HG02973 (cell line): ENCODE results near the gene RFX4.
"Not testable (repeated sequence)": the region's sequence is repeated elsewhere in the genome, so short reads cannot be mapped to it uniquely, and the experiment has no call there.

Experiments
- ATAC-seq: cut with Tn5 transposase; IDR thresholded peaks from one replicate; pipeline ENCODE4 v1.9.1; 2021; ENCODE audit warnings: moderate library complexity; ENCODE audit not compliant: unreplicated experiment

Gene RFX4

DNA sequence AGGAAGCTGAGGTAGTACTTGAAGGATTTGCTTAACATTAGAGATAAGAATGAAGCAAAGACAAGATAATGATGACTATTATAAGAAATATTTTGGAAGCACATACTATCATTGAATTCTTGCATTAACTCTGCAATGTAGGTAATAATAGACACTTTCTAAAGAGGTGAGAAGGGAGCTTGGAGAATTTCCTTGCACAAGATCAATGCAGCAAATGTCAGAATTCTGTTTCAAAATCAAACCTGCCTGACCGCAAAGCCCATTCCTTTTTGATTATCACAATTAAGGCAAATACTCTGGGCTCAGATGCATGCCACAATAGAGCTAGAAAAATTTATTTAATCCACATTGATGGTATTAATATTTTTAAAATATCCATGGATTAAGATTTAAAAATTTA, 141.3 kb downstream of the RFX4 start:
- no peak for ATAC-seq

DNA sequence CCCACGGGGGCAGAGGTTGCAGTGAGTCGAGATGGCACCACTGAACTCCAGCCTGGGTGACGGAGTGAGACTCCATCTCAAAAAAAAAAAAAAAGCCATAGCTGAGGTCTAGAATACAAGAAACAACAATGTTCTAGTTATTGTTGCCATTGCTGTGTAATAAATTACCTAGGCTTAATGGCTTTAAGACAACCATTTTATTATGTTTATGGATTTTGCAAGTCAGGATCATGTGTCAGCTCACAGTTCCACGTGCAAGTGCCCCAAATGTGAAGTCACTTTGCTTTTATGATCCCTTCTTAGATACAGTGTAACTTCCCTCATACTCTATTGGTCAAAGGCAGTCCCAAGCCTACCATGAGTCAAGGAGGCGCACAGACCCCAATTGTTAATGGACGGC, 142.1 kb downstream of the RFX4 start:
- ATAC-seq, result no peak

DNA sequence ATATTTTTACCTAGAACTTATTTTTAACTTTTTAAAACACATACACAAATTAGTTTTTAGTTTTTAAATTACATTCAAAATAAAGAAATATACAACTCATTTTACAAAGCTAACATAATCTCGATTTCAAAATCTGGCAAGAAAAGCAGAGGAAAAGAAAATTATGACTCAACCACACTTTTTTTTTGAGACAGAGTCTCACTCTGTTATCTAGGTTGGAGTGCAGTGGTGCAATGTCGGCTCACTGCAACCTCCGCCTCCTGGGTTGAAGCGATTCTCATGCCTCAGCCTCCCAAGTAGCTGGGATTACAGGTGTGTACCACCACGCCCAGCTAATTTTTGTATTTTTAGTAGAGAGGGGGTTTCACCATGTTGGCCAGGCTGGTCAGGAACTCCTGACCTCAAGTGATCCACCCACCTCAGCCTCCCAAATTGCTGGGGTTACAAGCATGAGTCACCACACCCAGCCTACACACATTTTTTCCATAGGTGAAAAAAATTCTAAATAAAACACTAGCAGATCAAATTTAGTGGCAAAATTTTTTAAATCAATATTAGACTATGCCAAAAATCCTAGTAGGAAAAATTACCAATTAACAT, 143.9 kb downstream of the RFX4 start:
- not testable (repeated sequence) for ATAC-seq

DNA sequence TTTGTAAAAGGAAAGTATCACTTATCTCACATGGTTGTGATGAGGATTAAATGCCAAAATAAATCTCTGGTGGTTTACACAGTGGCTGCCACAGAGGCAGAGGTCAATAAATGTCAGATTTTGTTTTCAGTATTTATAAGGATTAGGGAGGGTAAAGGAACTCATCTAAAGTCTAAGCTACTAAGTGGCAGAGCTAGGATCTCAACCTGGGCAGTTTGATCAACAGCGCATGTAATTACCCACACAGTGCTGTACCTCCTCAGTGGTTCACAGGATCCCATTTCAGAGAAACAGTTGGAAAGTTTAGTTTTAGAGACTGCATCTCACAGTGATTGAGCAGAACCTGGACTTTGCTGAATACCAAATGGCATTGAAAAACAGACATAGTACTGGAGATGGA, 146.8 kb downstream of the RFX4 start:
- ATAC-seq, result no peak

DNA sequence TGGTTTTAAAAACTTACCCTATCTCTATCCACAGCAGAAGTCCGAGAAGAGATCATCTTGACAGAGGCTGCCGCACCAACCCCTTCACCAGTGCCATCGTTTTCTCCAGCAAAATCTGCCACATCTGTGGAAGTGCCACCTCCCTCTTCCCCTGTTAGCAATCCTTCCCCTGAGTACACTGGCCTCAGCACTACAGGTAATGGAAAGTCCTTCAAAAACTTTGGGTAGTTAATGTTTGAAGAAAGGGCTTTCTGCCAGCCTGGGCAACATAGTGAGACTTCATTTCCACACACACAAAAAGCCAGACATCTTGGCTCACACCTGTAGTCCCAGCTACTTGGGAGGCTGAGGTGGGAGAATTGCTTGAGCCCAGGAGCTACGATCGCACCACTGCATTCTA, 150.1 kb downstream of the RFX4 start:
- no peak for ATAC-seq

DNA sequence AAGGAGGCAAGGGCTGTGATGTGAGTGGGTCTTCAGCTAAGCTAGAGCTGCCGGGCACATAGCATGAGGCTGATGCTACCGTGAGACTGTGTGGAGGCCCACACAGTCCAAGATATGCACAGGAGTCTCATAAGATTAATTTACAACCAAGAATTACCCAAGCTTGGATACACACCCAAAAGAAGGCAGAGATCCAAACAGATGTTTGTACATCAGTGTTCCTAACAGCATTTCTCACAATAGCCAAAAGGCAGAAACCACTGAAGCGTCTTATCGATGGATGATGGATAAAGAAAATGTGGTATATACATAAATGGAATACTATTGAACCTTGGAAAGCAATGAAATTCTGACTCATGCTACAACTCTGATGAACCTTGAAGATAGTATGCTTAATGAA, 150.9 kb downstream of the RFX4 start:
- no peak for ATAC-seq

DNA sequence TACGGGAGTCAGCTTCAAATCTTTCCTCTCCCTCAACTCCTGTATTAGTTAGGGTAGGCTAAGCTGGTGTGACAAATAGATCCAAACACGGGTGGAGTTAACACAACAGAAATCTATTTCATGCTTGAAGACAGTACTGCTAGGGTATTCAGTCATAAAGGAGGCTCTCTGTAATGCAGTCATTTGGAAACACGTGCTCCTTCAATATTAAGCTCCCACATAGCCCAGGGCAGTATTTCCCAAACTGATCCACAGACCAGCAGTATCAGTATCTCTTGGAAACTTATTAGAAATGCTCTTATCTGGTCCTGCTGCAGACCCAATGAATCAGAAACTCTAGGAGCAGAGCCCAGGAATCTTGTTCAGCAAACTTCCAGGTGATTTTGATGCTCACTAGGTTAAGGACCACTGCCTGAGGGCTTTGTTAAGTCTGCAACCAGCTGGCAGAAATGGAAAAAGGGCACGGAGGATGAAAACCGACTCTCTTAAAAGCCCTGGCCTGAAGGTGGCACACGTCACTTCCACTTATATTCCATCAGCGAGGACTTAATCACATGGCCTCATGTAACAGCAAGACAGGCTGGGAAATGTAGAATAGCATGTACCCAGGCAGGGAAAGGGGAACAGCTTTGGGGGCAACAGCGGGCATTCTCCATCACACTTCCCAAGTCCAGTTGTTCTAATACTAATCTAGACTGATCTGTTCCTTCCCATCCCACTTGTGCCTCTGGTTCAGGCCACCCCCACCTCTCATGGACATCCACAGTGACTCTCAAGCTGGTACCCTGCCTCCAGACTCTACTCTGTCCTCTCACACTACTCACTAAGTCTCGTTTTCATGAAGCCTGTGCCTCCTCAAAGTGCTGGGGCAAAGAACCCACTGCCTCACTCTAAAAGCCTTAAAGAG, 153.5 kb downstream of the RFX4 start:
- ATAC-seq, result no peak

DNA sequence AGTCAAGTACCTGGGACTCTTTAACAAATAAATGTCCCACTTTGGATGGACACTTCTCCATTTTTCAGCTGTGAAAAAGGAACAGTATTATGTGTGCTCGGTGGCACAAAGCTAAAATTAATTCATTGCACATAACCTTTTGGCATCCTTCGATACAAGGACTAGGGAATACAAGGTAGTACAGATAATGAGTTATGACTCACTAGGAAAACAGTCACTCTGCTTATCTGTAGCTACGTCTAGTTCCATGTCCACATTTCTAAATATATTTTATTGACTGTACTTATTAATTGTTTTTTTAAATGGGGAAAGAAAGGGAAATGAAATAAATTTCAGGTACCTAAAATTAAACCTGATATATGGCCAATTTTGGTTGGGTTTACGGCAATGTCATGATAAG, 156.5 kb downstream of the RFX4 start:
- no peak for ATAC-seq

DNA sequence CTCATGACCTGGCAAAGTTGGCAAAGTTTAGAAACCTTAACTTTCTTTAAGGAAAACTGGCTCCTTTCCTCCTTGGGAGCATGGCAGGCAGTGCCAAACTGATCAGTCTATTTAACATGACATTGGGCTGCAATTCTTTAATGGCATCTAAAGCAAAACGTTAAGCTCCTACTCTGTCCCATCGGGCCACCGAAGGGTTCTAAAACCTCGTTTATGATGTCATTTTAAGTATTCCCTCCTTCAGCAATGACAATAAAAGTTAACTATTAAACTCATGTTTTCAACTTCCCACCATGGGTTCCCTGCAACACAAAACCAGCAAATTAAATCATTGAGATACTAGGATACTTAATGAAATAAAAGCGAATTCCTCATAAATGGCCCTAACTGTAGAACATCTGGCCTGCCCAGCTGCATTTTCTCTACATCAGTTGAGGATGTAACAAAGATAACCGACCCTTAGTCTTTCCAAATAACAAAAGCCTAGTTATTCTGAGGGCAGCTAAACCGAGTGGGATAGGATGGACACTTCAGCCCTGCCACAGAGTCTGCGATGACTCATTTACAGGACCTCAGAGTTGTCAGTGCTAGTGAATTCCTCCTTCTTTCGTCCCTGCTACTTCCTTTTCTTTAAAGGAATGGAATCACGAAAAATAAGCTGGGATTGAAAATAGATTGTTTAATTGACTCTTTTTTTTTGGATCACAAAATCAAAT, 157.2 kb downstream of the RFX4 start:
- no peak for ATAC-seq

DNA sequence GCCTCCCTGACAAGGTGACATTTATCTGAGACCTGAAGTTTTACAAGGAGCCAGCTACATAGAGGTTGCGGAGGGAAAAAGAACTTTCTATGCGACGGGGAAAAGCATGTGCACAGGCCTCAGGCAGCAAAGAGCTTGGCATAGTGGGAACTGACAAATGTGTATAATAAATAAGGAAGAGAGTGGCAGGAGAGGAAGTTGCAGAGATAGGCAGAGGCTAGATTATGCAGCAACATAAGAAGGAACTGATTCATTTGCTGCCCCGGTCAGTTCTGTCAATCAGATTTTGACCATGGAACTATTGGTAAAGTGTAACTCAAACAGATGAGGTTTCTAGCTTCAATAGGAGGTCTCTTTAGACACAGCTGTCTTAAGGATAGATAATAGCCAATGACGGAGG, 158.0 kb downstream of the RFX4 start:
- ATAC-seq, result no peak

DNA sequence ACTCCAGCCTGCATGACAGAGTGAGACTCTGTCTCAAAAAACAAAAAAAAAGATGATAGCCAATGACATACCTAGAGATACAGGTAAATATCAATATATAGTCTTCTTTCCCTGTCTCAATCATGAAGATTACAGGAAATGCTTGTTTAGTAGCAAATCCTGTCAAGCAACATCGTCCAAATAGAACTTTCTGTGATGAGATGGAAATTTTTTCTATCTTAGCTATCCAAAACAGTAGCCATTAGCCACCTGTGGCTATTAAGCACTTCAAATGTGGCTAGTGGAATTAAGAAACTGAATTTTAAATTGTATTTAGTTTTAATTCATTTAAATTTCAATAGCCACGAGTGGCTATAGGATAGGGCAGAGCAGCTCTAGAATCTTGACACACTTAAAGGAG, 158.4 kb downstream of the RFX4 start:
- ATAC-seq, result no peak

DNA sequence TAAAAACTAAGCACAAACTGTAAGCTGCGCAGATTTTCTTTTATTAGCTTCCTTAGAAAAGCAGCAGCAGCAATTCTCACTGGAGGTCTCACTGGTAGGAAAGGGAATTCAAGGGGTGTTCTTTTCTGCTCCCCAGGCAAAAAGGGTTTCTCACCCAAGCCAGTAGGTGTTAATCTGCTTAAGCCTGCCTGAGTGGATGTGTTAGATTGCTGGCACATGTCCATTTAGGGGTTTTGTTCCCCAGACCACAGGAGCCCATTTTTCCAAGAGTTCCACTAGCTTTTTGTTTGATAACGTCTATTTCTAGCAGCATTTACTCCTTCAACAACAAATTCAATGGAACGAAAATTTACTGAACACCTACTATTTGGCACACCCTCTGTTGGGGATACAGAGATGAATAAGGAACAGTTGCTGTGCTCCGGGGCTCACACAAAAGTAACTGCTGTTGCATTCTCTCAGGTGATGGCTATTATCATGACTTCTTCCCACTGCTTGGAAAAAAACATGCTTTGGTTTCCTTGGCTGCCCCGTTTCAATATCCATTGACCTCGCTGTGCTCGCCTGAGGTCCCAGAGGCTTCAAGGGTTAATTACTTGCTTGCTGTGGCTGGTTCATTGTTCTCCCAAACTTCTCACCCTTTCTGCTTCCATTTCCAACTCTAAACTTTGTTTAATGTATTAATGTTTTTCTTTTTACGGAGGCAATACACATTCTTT, 160.6 kb downstream of the RFX4 start:
- no peak for ATAC-seq

DNA sequence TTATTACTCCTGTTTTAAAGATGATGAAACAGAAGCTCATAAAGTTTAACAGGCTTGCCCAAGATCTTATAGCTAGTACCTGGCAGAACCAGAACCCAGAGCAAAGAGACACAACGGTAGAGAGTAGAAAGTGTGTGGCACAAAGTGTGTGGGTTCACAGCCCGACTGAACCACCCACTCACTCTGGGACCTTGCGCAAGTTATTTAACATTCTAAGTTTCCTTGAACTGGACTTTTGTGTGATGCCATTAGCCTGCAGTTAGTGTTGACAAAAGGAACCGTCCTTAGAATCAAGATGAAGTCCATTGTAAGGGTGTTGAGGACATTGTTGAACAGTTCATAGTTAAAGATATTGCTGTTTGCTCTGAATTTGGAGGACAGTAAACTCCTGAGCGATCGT, 161.8 kb downstream of the RFX4 start:
- ATAC-seq, result no peak

DNA sequence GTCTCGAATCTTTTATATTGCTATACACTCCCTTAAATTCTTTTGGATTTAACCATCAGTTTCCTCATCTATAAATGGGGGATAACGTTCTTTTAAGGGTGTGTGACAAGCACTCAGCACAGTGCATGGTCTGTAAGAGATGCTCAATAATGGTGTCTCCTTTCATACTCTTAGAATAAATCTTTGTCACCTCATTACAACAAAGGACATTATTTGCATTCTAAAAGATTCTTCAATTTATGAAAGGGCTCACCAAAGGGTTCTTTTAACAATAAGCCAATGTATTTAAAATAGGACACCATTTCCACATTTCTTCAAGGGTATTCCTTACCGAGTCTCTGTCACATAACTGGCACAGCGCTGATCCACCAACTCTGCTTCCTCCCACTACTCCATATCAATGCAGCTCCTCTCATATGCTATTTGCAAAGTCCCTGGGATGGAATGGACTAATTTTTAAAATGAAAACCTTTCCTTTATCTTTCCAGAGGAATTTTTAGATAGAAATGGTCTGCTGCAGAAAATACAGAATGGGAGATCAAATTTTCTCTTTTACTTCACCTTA, 162.5 kb downstream of the RFX4 start:
- no peak for ATAC-seq

DNA sequence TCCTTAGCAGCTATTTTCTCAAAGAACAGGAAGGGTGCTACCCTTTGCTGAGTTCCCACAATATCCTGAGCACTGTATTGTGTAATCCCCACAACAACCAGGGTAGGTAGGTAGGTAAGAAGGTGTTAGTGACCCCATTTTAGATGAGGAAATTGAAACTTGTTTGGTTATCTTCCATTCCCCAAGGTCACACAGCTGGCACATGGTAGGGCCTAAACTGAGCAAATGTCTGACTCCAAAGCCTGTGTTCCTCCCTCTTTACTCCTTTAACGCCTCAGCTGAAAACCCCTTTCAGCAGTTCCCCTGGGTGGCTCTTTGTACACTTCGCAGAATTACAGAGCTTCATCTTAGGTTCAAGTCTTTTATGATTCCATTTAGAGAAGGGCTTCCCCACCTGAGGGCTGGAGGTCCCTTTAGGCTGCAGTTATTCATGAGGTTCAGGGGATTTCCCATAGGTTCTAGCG, 165.2 kb downstream of the RFX4 start:
- no peak for ATAC-seq

DNA sequence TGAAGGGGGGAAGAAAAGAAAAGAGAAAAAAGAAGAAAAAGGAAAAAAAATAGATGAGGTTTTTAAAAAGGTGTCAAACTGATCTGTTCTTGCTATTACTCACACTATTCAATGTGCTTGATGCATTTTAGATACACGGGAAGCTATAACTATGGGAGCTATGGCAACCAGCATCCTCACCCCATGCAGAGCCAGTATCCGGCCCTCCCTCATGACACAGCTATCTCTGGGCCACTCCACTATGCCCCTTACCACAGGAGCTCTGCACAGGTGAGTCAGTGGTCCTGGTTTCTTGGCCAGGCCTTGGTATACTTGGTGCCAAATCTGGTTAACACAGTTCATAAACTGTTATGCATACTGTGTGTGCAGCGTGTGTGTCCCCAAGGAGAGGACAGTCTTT, 167.7 kb downstream of the RFX4 start:
- no peak for ATAC-seq

DNA sequence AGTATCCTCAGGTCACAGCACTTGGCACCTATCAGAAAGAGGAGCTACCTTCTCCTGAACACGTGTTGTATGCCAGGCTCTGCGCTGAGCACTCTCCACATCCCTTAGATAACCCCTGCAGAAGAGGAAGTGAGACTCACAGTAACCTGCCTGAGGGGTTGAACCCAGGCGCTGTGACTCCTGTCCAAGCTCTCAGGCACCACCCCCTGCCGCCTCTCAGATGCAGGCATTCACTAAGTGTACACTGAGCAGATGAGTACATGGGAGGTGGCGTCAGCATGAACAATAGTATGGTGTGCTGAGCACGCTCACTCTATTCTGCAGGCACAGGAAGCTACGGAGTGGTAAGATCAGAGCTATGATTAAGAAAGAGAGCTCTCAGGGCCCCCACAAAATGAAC, 170.7 kb downstream of the RFX4 start:
- ATAC-seq, result peak; percentile 96

DNA sequence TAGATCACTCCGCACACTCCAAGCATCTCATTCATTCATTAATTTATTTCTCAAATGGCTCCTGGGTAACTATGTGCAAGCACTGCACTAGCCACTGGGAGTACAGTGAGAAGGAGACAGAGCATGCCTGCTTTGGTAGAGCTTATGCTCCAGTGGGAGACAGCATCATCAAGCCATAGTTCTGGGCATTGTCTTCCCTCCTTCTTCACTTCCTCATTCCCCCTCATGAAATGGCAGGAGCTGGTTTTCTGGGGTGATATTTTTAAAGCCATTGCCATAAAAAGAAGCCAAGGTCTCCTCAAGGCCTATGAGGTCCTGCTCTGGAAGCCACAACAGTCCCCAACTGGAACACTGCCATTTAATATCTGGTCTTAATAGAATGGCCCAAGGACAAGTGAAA, 171.5 kb downstream of the RFX4 start:
- no peak for ATAC-seq

DNA sequence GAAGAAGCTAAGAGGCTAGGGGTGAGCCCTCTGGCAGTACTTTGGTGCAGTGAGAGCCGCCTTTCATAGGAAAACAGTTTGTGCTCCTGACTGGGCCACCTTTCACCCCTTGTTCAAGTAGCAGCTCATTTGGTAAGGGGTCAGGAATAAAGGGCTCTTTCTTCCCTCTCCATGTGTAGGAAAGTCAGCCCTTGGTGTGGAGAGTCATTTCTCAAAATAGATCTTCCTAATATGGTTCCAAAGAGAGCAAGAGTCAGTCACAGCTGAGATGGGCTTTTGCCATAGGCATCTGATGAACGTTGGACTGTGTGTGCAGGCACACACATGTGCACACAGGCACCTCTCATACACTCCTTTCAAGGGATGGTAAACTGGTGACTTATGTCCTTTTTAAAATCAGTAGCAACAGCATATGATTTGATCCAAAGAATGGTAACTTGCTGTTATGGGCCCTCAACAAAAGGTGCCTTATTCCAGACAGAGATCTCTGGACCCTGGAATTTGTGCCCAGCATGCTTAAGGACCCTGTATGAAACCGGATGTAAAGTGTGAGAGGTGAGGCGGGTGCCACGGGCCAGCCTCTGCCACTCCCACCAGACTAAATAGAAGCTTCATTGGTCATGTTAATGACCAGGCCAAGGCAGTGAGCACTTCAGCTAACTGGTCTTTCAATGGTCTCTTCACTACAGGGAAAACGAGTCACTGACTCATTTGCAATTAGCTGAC, 175.0 kb downstream of the RFX4 start:
- no peak for ATAC-seq
